ENCODE data around the gene C3orf18. TPM values are rescaled to one million over a fixed set of nuclear protein-coding genes. Genes with fewer than 3 reads are reported as not detected.

Gene C3orf18
- total and polyA plus RNA-seq, 9 of the 15 experiments (the other 6 are each of a cell fraction or from before 2014, with no cell fraction given), result 0.01 to 2.3 (median 0.94) TPM

DNA sequence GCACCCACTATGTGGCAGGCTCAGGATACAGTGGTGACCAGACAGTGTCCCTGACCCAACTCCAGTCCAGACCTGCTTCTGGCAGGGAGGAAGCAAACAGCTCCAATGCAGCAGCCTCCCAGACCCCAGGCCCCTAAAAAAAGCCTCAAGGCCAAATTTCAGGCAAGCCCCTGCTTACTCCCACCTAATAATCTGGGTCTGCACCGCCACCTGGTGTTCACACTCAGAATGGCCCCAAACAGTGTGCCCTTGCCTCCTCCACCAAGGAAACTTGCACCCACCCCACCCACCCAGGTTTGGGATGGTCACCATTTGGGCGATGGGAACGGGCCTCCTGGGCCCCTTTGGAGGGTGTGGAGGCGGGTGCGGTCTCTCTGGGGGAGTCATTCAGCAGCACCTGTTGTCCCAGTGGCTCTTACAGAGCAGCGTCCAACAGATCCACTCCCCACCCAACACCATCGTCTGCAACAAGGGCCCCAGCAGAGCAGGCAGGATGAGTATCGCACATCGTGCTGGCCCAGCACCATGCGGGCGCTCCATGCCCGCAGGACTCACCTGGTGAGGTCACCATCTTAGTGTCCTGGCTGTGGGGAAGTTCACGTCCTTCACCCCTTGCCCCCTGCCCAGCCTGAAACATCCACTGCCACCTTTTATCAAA, 17.3 kb downstream of the C3orf18 start (continued):
- TF ChIP-seq RBFOX2 (IDR thresholded peaks at IDR 0.05; ENCODE audit: low read depth, low read length) (no peak), E2F3 (CRISPR knock-in tag; IDR thresholded peaks at IDR 0.05) (no peak), ZNF384 (IDR thresholded peaks at IDR 0.05; ENCODE audit: low read depth, low read length) (no peak), SMC3 (conservative IDR thresholded peaks at IDR 0.05; ENCODE audit: insufficient read depth, low read depth, low read length) (peak; percentile 75), ILF3 (IDR thresholded peaks at IDR 0.05; ENCODE audit: borderline replicate concordance) (no peak)
- TF ChIP-seq, protein P1, sequence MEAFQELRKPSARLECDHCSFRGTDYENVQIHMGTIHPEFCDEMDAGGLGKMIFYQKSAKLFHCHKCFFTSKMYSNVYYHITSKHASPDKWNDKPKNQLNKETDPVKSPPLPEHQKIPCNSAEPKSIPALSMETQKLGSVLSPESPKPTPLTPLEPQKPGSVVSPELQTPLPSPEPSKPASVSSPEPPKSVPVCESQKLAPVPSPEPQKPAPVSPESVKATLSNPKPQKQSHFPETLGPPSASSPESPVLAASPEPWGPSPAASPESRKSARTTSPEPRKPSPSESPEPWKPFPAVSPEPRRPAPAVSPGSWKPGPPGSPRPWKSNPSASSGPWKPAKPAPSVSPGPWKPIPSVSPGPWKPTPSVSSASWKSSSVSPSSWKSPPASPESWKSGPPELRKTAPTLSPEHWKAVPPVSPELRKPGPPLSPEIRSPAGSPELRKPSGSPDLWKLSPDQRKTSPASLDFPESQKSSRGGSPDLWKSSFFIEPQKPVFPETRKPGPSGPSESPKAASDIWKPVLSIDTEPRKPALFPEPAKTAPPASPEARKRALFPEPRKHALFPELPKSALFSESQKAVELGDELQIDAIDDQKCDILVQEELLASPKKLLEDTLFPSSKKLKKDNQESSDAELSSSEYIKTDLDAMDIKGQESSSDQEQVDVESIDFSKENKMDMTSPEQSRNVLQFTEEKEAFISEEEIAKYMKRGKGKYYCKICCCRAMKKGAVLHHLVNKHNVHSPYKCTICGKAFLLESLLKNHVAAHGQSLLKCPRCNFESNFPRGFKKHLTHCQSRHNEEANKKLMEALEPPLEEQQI (IDR thresholded peaks at IDR 0.05), result no peak

DNA sequence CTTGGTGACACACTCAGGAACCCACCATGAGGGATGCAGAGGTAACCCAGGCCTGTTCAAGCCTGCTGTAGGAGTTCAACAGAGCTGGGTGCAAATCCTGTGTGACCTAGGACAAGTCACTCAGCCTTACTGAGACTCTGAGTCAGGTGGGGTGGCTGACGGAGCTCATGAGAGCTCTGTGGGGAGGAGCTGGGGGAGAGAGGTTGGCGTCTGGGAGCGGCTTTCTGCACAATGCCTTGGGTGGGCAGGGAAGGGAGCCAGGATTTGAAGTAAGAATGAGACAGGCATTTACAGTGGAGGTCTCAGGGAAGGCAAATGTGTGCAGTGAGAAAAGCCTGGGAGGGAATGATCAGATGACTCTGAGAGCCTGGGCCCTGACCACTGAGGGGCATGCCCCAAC, 18.3 kb downstream of the C3orf18 start:
- no peak overlapping the region for H3K27ac ChIP-seq (ENCODE audit: extremely low read depth, low read depth, low read length)
- intact Hi-C loops (cut with micrococcal nuclease), result no loop called here
- 61% methylated on average over 3 of the region's 3 CpGs for WGBS (ENCODE audit: insufficient coverage, low coverage, missing lambda C conversion rate)
- DNase-seq (ENCODE audit: extremely low read depth in 1 of 4, low spot score in 3 of 4), result no peak
- H3K27me3 ChIP-seq (ENCODE audit: control insufficient read depth in 2 of 2, insufficient read depth in 2 of 2, low read length in 2 of 2), result no peaks in the 10 kb centered on the region
- H3K9ac ChIP-seq (ENCODE audit: insufficient read depth in 1 of 2, low read depth in 2 of 2, low read length in 2 of 2), result peak overlapping the region in 1 of 2 experiments; percentile 79; a peak in 1 of 4 replicates
- no peak for ATAC-seq
- H4K20me1 ChIP-seq (replicated peaks; ENCODE audit: control insufficient read depth, insufficient read depth, low read length), result no peaks in the 10 kb centered on the region
- in situ Hi-C loops (cut with MboI), result loop anchor here (5.0 kb wide), 1 partner anchor 37 kb away; no protein-coding TSS in a partner anchor
- BruUV-seq (replicated peaks), result no TSS peak
- ChIA-PET POLR2A (interaction anchor here (0.6 kb wide), 1 partner anchor 1243 kb away, joined by 3 read pairs; no protein-coding TSS in a partner anchor), CTCF (ENCODE audit: low intra/inter-chr PET ratio) (interaction anchor here (0.9 to 2.2 kb wide), 2 partner anchors 113 to 178 kb away, joined by 3 to 11 read pairs; no protein-coding TSS in a partner anchor)
- no peaks in the 10 kb centered on the region for H3K79me2 ChIP-seq (ENCODE audit: control insufficient read depth, insufficient read depth, low read length)
- no peak overlapping the region for H2AFZ ChIP-seq (ENCODE audit: low read depth, low read length)
- H3K36me3 ChIP-seq (ENCODE audit: control insufficient read depth, insufficient read depth, low read length), result no peaks in the 10 kb centered on the region
- H3K4me3 ChIP-seq, result no peak overlapping the region
- TF ChIP-seq, protein P2, sequence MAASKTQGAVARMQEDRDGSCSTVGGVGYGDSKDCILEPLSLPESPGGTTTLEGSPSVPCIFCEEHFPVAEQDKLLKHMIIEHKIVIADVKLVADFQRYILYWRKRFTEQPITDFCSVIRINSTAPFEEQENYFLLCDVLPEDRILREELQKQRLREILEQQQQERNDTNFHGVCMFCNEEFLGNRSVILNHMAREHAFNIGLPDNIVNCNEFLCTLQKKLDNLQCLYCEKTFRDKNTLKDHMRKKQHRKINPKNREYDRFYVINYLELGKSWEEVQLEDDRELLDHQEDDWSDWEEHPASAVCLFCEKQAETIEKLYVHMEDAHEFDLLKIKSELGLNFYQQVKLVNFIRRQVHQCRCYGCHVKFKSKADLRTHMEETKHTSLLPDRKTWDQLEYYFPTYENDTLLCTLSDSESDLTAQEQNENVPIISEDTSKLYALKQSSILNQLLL (CRISPR knock-in tag; IDR thresholded peaks at IDR 0.05; ENCODE audit: borderline replicate concordance), result no peak
- no peak for TF ChIP-seq ZC3H8 (IDR thresholded peaks at IDR 0.05)
- no peak for TF ChIP-seq CBX8 (IDR thresholded peaks at IDR 0.05; ENCODE audit: borderline replicate concordance, extremely low read depth, low read depth, low read length, poor library complexity, severe bottlenecking)
- no peak for TF ChIP-seq ZNF764 (CRISPR knock-in tag; IDR thresholded peaks at IDR 0.05; ENCODE audit: low read depth)
- TF ChIP-seq ZEB2 (IDR thresholded peaks at IDR 0.05), result no peak
- no peak for TF ChIP-seq ESRRB (CRISPR knock-in tag; IDR thresholded peaks at IDR 0.05; ENCODE audit: borderline replicate concordance)
- no peak for TF ChIP-seq KHSRP (IDR thresholded peaks at IDR 0.05)
- no peak for TF ChIP-seq TGIF2 (CRISPR knock-in tag; IDR thresholded peaks at IDR 0.05)
- no peak for TF ChIP-seq XRCC4 (IDR thresholded peaks at IDR 0.05; ENCODE audit: extremely low read depth, insufficient read depth, insufficient read length)
- TF ChIP-seq GTF2F1 (IDR thresholded peaks at IDR 0.05; ENCODE audit: low read depth, low read length), result no peak
- no peak for TF ChIP-seq LEF1 (IDR thresholded peaks at IDR 0.05)
- TF ChIP-seq ZNF212 (CRISPR knock-in tag; IDR thresholded peaks at IDR 0.05), result no peak
- TF ChIP-seq GATA2 (CRISPR knock-in tag; IDR thresholded peaks at IDR 0.05), result no peak
- H3K9me1 ChIP-seq (ENCODE audit: control insufficient read depth, insufficient read depth, low read length), result no peaks in the 10 kb centered on the region
- H3K4me2 ChIP-seq (ENCODE audit: insufficient read depth, low read length), result no peak overlapping the region
- no peaks in the 10 kb centered on the region for H3K9me3 ChIP-seq (replicated peaks; ENCODE audit: control insufficient read depth, insufficient read depth, low read depth, low read length)
- peaks cover 0 to 6% of the 10 kb centered on the region in 2 experiments; a peak in 2 of 5 replicates for H3K4me1 ChIP-seq (replicated peaks in 1 of 2; ENCODE audit: control insufficient read depth in 2 of 2, insufficient read depth in 2 of 2, low read length in 2 of 2)
- no peak for FAIRE-seq
